Calu3 (cell line): ENCODE measurements around the gene HPS5. TPM values are rescaled to one million over a fixed set of nuclear protein-coding genes. Genes with fewer than 3 reads are reported as not detected.

Experiments used
- BruUV-seq: library from RNA; stranded (reverse); fragments of 400-500 nt; replicated peaks from 2 replicates; lab custom pipeline; 2021; lab: Mats Ljungman, UMichigan
- CTCF ChIA-PET: fragments of 300-600 bp; sonication (Branson Sonifier 250); formaldehyde crosslinking; loops from one replicate; lab custom pipeline; 2022; ENCODE audit warnings: antibody characterized with exemption; lab: Charles Lee
- DNase-seq: peaks from one replicate; pipeline ENCODE4 v3.0.0; 2022
- H3K27ac Mint-ChIP-seq: one replicate; pipeline ENCODE4 v1.8.0; 2022; ENCODE audit warnings: mixed read lengths; ENCODE audit not compliant: unreplicated experiment
- H3K27me3 Mint-ChIP-seq: one replicate; pipeline ENCODE4 v1.8.0; 2022; ENCODE audit warnings: mixed read lengths; ENCODE audit not compliant: unreplicated experiment
- H3K36me3 Mint-ChIP-seq: one replicate; pipeline ENCODE4 v1.8.0; 2022; ENCODE audit warnings: mild to moderate bottlenecking, moderate library complexity, mixed read lengths; ENCODE audit not compliant: insufficient read depth, unreplicated experiment
- H3K4me1 Mint-ChIP-seq: one replicate; pipeline ENCODE4 v1.8.0; 2022; ENCODE audit warnings: mild to moderate bottlenecking, low read depth, mixed read lengths; ENCODE audit not compliant: unreplicated experiment
- H3K4me3 Mint-ChIP-seq: one replicate; pipeline ENCODE4 v1.8.0; 2022; ENCODE audit warnings: mild to moderate bottlenecking, low read depth, moderate library complexity, mixed read lengths; ENCODE audit not compliant: unreplicated experiment
- H3K9me3 Mint-ChIP-seq: one replicate; pipeline ENCODE4 v1.8.0; 2022; ENCODE audit warnings: low read depth, mixed read lengths; ENCODE audit not compliant: unreplicated experiment
- CTCF ChIP-seq: fragments of 200-600 bp; IDR thresholded peaks from one replicate; pipeline ENCODE4 v1.8.0; 2022; ENCODE audit warnings: antibody characterized with exemption; ENCODE audit not compliant: unreplicated experiment
- intact Hi-C: fragments of 100-400 bp; cut with micrococcal nuclease; formaldehyde crosslinking; loops from one replicate; pipeline ENCODE4 v1.10.0; 2022; ENCODE audit not compliant: unreplicated experiment
- total RNA-seq: library from RNA; stranded (reverse); gene quantifications from 2 replicates; pipeline ENCODE4 v1.2.3, GENCODE V29; 2022

HPS5 gene
- total RNA-seq, 1 experiment from 2014 or later: 26.4 TPM

- no peak overlapping the region for H3K4me3 Mint-ChIP-seq
- H3K27me3 Mint-ChIP-seq: no peaks in the 10 kb centered on the region
- no peak overlapping the region for H3K27ac Mint-ChIP-seq
- no peaks in the 10 kb centered on the region for H3K4me1 Mint-ChIP-seq
- CTCF ChIA-PET: no interaction called here
- no peak for TF ChIP-seq CTCF
- no peaks in the 10 kb centered on the region for H3K9me3 Mint-ChIP-seq
- DNase-seq: no peak
- intact Hi-C loops: no loop called here
- BruUV-seq: no TSS peak
- H3K36me3 Mint-ChIP-seq: peaks cover 41% of the 10 kb centered on the region
Observed at GRCh38 chr11:18294862-18295261, 27.1 kb downstream of the HPS5 start.

- TF ChIP-seq CTCF: no peak
- H3K36me3 Mint-ChIP-seq: peaks cover 15% of the 10 kb centered on the region
Observed at GRCh38 chr11:18288911-18289310, 33.0 kb downstream of the HPS5 start.

DNA sequence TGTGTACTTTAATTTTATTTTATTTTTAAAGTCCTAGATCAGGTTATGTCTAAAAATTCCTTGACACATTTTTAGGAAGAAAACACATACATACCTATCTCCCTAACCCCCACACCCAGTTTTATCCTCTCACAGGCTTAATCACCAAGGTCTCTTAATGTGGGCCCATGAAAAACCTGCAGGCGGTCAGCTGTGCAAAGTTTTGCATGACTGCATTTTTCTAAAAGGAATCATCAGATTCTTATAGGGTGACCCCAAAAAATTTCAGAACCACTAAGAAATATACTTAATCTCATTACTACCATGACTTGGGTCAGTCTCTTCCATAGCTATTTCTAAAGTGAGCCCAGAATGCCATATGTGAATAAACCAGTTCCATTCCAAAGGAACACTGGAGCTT, 36.1 kb downstream of the HPS5 start:
- intact Hi-C loops: no loop called here
- Mint-ChIP-seq H3K36me3 (peaks cover 6% of the 10 kb centered on the region), H3K9me3 (no peaks in the 10 kb centered on the region), H3K4me1 (no peaks in the 10 kb centered on the region), H3K4me3 (no peak overlapping the region), H3K27me3 (no peaks in the 10 kb centered on the region), H3K27ac (no peak overlapping the region)
- TF ChIP-seq CTCF: no peak
- no TSS peak for BruUV-seq
- CTCF ChIA-PET: no interaction called here
- DNase-seq: no peak

More at GRCh38 chr11:18288911-18289310, 33.0 kb downstream of the HPS5 start:
- Mint-ChIP-seq H3K4me3 (no peak overlapping the region), H3K27ac (no peak overlapping the region), H3K4me1 (no peaks in the 10 kb centered on the region), H3K27me3 (no peaks in the 10 kb centered on the region), H3K9me3 (no peaks in the 10 kb centered on the region)
- no TSS peak for BruUV-seq
- DNase-seq: no peak
- intact Hi-C loops: no loop called here
- CTCF ChIA-PET: no interaction called here

DNA sequence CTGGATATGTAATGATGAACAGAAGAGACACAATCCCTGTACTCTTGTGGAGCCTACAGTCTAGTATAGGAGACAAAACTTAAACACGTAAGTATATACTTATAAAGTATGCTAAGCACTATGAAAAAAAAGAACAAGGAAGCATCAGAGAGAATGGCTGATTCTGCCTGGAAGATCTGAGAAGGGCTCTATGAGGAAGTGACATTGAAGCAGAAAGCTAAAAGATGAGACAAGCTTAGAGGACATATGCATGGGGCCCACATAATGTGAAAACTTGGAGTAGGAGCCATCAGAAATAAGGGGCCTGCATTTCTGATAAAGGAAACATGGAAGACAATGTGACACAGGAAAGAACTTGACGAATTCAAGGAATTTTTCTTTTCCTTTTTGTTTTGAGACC, 39.3 kb downstream of the HPS5 start:
- H3K36me3 Mint-ChIP-seq: peaks cover 14% of the 10 kb centered on the region
- CTCF ChIA-PET: no interaction called here
- no peaks in the 10 kb centered on the region for H3K27me3 Mint-ChIP-seq
- no peak for TF ChIP-seq CTCF
- H3K9me3 Mint-ChIP-seq: no peaks in the 10 kb centered on the region
- H3K4me3 Mint-ChIP-seq: no peak overlapping the region
- DNase-seq: no peak
- H3K4me1 Mint-ChIP-seq: no peaks in the 10 kb centered on the region
- intact Hi-C loops: no loop called here
- no TSS peak for BruUV-seq
- no peak overlapping the region for H3K27ac Mint-ChIP-seq
